Measurements from ENCODE around the gene HOXA5.

HOXA5 gene

GRCh38 chr7:27092819-27093110 lies 50.7 kb downstream of the HOXA5 start:
- no peak for DNase-seq

GRCh38 chr7:27091941-27092818 lies 51.3 kb downstream of the HOXA5 start:
- DNase-seq: no peak

GRCh38 chr7:27091105-27091504 lies 52.4 kb downstream of the HOXA5 start:
- no peak for DNase-seq
